DND-41 (cell line): ENCODE results near the gene PDE12.

ENCODE experiments used
- ATAC-seq: fragments of 200-7000 bp; cut with Tn5 transposase; 3 replicates; pipeline ENCODE4 v1.9.1; 2021; ENCODE audit warnings: low read depth; ENCODE audit not compliant: insufficient read depth
- DNase-seq: peaks from one replicate; pipeline ENCODE4 v3.0.0-alpha.2; 2020
- H2AFZ ChIP-seq: 2 replicates; pipeline ENCODE4 v1.6.0; 2012; ENCODE audit warnings: low read depth, low read length
- H3K27ac ChIP-seq: 2 replicates; pipeline ENCODE4 v1.5.1; 2012; ENCODE audit warnings: low read length, inconsistent platforms
- H3K27me3 ChIP-seq: fragments of 200-600 bp; sonication (generic); 2 replicates; pipeline ENCODE4 v1.6.0; 2012; ENCODE audit warnings: low read length, mild to moderate bottlenecking, inconsistent platforms; ENCODE audit not compliant: insufficient read depth, poor library complexity
- H3K36me3 ChIP-seq: 2 replicates; pipeline ENCODE4 v1.5.1; 2012; ENCODE audit warnings: low read length, inconsistent platforms; ENCODE audit not compliant: insufficient read depth
- H3K4me1 ChIP-seq: 2 replicates; pipeline ENCODE4 v1.5.1; 2012; ENCODE audit warnings: mild to moderate bottlenecking, low read length; ENCODE audit not compliant: insufficient read depth
- H3K4me2 ChIP-seq: 2 replicates; pipeline ENCODE4 v1.6.0; 2012; ENCODE audit warnings: mild to moderate bottlenecking, moderate library complexity, low read length, inconsistent platforms; ENCODE audit not compliant: insufficient read depth
- H3K4me3 ChIP-seq, 2 experiments: fragments of 200-600 bp in 1 of 2; shearing (Covaris generic) in 1 of 2; 2 replicates each; pipeline ENCODE4 v1.5.1; 2012 to 2016; ENCODE audit warnings: inconsistent platforms in 2 of 2, low read length in 2 of 2, mild to moderate bottlenecking in 2 of 2, low read depth in 1 of 2, moderate library complexity in 1 of 2
- H3K79me2 ChIP-seq: 2 replicates; pipeline ENCODE4 v1.6.0; 2012; ENCODE audit warnings: low read length, inconsistent platforms; ENCODE audit not compliant: insufficient read depth
- H3K9ac ChIP-seq: 2 replicates; pipeline ENCODE4 v1.6.0; 2012; ENCODE audit warnings: low read depth, mild to moderate bottlenecking, inconsistent platforms, low read length, moderate library complexity
- H3K9me3 ChIP-seq: 2 replicates; pipeline ENCODE4 v1.5.1; 2012; ENCODE audit warnings: low read length, moderate library complexity, mild to moderate bottlenecking, inconsistent platforms; ENCODE audit not compliant: insufficient read depth, severe bottlenecking
- H4K20me1 ChIP-seq: 2 replicates; pipeline ENCODE4 v1.6.0; 2012; ENCODE audit warnings: low read length; ENCODE audit not compliant: insufficient read depth
- EZH2 ChIP-seq: IDR thresholded peaks from 3 replicates; pipeline ENCODE4 v1.6.1; 2012; ENCODE audit warnings: borderline replicate concordance, low read depth, mild to moderate bottlenecking, moderate library complexity, low read length, inconsistent platforms; ENCODE audit not compliant: severe bottlenecking
- TF ChIP-seq, protein P1 (sequence below): IDR thresholded peaks from 2 replicates; pipeline ENCODE4 v1.5.1; 2012; ENCODE audit warnings: borderline replicate concordance, low read length, moderate library complexity, mild to moderate bottlenecking; ENCODE audit not compliant: poor library complexity, severe bottlenecking; ENCODE audit errors: extremely low read depth

Gene PDE12

DNA sequence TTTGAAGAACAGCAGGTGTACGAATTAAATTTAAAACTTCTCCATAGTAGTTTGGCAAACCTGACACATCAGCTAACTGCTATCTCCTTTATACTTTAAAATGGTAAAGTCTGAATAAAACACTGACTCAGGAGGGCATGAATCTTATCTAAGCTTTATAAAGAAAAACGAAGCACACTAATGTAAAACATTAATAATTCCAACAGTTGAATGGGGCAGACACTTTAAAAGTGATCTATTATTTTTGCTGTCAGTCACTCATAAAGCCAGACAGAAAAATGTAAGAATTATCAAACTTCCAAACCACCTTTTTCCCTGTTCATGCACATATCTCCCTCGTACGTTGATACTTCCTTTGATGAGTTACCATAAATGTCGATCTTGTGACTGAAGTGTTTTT is 38.5 kb downstream of the PDE12 start:
- Histone ChIP-seq H2AFZ (no peak overlapping the region), H4K20me1 (peaks cover 52% of the 10 kb centered on the region), H3K9me3 (no peaks in the 10 kb centered on the region), H3K27me3 (no peaks in the 10 kb centered on the region), H3K9ac (peak overlapping the region; percentile 74), H3K79me2 (peaks cover 94% of the 10 kb centered on the region), H3K4me3 (peak overlapping the region in 1 of 2 experiments; percentile 83; a peak in 1 of 4 replicates), H3K4me1 (peaks cover 47% of the 10 kb centered on the region), H3K27ac (0 out of 2 replicates have a peak overlapping the region, but pooled peaks have one; percentile 8), H3K36me3 (peaks cover 26% of the 10 kb centered on the region), H3K4me2 (peak overlapping the region; percentile 73)
- TF ChIP-seq EZH2: no peak
- TF ChIP-seq, protein P1, sequence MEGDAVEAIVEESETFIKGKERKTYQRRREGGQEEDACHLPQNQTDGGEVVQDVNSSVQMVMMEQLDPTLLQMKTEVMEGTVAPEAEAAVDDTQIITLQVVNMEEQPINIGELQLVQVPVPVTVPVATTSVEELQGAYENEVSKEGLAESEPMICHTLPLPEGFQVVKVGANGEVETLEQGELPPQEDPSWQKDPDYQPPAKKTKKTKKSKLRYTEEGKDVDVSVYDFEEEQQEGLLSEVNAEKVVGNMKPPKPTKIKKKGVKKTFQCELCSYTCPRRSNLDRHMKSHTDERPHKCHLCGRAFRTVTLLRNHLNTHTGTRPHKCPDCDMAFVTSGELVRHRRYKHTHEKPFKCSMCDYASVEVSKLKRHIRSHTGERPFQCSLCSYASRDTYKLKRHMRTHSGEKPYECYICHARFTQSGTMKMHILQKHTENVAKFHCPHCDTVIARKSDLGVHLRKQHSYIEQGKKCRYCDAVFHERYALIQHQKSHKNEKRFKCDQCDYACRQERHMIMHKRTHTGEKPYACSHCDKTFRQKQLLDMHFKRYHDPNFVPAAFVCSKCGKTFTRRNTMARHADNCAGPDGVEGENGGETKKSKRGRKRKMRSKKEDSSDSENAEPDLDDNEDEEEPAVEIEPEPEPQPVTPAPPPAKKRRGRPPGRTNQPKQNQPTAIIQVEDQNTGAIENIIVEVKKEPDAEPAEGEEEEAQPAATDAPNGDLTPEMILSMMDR: no peak
- no peak for ATAC-seq
- DNase-seq: no peak

DNA sequence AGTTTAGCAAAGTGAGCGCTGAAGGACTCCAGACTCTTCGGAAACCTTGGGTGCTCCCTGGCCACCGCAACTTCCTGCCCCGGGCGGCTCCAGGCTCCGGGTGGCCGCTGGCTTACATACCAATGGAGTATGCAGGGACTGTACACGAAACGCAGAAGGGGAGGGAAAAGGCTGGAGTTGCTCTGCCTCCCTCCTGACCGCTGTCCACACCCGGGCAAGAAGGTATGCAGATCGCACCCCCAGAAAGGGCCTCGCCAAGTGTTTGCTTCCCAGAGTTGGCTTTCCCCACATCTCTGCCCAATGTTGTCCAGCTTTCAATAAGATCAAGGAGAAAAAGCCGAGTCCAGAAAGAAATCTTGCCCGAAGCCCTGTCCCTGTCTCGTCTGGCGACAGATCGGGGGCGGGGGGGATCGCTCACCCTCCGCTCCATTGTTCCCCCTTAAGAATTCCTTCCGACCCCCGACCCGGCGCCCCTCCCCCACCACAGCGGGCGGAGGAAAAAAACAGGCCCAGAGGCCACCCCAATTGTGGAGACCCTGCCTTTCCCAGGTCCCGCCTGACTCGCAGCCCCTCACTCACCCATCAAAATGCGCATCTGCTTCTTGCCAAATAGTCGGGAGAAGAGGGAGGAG is 40.5 kb downstream of the PDE12 start:
- DNase-seq (peak; percentile 77), ATAC-seq (peak; percentile 44)
- Histone ChIP-seq H3K36me3 (peaks cover 21% of the 10 kb centered on the region), H3K4me1 (peaks cover 49% of the 10 kb centered on the region), H2AFZ (peak overlapping the region; percentile 87), H3K27me3 (no peaks in the 10 kb centered on the region), H3K9ac (peak overlapping the region; percentile 74), H3K79me2 (peaks cover 75% of the 10 kb centered on the region), H3K4me3 (peak overlapping the region; percentile 58 to 83), H4K20me1 (peaks cover 45% of the 10 kb centered on the region), H3K27ac (peak overlapping the region; percentile 83), H3K4me2 (peak overlapping the region; percentile 73), H3K9me3 (no peaks in the 10 kb centered on the region)
- TF ChIP-seq EZH2: no peak
- TF ChIP-seq, protein P1: no peak

DNA sequence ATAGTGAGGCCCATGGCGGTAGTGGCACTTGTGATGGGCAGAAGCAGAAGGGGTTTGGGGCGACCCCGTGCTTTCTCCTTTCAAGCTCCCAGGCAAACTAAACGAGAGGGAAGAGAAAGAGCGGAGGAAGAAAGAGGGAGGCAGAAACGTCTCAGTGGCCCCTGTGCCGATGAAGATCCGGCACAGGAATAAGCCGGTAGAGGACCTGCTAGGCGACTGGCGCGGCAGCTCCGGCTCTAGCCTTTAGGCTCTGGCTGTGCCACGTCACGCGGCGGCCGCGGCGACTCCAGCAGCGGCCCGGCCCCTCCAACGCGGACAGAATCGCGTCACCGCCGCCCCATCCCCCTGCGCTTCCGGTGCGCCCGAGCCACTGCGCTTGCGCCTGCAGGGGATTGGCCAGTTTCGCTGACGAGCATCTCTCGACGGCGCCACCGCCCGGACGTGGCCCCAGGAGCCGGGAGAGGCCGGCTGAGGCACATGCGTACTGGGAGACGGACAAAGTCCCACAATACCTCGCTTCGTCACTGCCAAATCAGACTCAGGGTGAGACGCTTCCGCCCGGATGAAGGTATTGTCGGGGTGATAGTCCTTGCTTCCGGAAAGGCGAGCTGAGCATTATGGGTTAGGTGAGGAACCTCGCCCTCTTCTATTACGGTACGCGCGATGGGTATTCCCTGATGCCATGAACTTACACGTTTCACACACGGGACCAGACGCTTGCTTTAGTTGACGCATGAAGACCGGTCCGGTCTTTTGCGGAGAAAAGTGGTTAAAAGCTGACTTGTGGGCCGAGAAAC is 41.3 kb downstream of the PDE12 start, which contains the start of gene ARF4:
Gene ARF4 (minus strand): TSS at position 218 of the 797 bp plus-strand sequence. CDS start 204 bp downstream, at position 14.
- Histone ChIP-seq H2AFZ (peak within 1 kb of the TSS; percentile 96), H3K9me3 (no peaks in the 10 kb centered on the region), H3K27ac (peak within 1 kb of the TSS; percentile 89), H4K20me1 (peaks cover 39% of the 10 kb centered on the region), H3K4me1 (peaks cover 48% of the 10 kb centered on the region), H3K79me2 (peaks cover 68% of the 10 kb centered on the region), H3K4me2 (peak within 1 kb of the TSS; percentile 73), H3K36me3 (peaks cover 15% of the 10 kb centered on the region), H3K9ac (peak within 1 kb of the TSS; percentile 74), H3K4me3 (peak within 1 kb of the TSS; percentile 83 to 87), H3K27me3 (no peaks in the 10 kb centered on the region)
- DNase-seq (peak; percentile 100), ATAC-seq (peak; percentile 93)
- no peak for TF ChIP-seq EZH2
- TF ChIP-seq, protein P1: peak; percentile 55
